Activated CD4-positive, alpha-beta T cell treated with anti-CD3 and anti-CD28 coated beads, Interleukin-2, amount 10 ng/mL, durations not matched to agents 24 days and 14 days (primary cell): Measurements from ENCODE around the gene NFATC1. TPM values are rescaled to one million over a fixed set of nuclear protein-coding genes. Genes with fewer than 3 reads are reported as not detected.

Experiments used
- DNase-seq: peaks from one replicate; pipeline ENCODE4 v3.0.0; 2022
- H3K27ac Mint-ChIP-seq: one replicate; pipeline ENCODE4 v1.8.0; 2022; ENCODE audit warnings: mild to moderate bottlenecking, mixed read lengths
- H3K27me3 Mint-ChIP-seq: one replicate; pipeline ENCODE4 v1.8.0; 2022; ENCODE audit warnings: mixed read lengths
- H3K36me3 Mint-ChIP-seq: one replicate; pipeline ENCODE4 v1.8.0; 2022; ENCODE audit warnings: low read depth, mild to moderate bottlenecking, mixed read lengths
- H3K4me1 Mint-ChIP-seq: one replicate; pipeline ENCODE4 v1.8.0; 2021; ENCODE audit warnings: mixed read lengths
- H3K4me3 Mint-ChIP-seq: one replicate; pipeline ENCODE4 v1.8.0; 2022; ENCODE audit warnings: mild to moderate bottlenecking, moderate library complexity, mixed read lengths
- H3K9me3 Mint-ChIP-seq: one replicate; pipeline ENCODE4 v1.8.0; 2021; ENCODE audit warnings: mixed read lengths
- intact Hi-C: fragments of 100-400 bp; cut with micrococcal nuclease; formaldehyde crosslinking; loops from one replicate; pipeline ENCODE4 v1.15.1; 2023
- total RNA-seq: library from RNA; stranded (reverse); gene quantifications from 2 replicates; pipeline ENCODE4 v1.2.3, GENCODE V29; 2022

The NFATC1 gene
- total RNA-seq, 1 donor from 2014 or later: 105 TPM

DNA sequence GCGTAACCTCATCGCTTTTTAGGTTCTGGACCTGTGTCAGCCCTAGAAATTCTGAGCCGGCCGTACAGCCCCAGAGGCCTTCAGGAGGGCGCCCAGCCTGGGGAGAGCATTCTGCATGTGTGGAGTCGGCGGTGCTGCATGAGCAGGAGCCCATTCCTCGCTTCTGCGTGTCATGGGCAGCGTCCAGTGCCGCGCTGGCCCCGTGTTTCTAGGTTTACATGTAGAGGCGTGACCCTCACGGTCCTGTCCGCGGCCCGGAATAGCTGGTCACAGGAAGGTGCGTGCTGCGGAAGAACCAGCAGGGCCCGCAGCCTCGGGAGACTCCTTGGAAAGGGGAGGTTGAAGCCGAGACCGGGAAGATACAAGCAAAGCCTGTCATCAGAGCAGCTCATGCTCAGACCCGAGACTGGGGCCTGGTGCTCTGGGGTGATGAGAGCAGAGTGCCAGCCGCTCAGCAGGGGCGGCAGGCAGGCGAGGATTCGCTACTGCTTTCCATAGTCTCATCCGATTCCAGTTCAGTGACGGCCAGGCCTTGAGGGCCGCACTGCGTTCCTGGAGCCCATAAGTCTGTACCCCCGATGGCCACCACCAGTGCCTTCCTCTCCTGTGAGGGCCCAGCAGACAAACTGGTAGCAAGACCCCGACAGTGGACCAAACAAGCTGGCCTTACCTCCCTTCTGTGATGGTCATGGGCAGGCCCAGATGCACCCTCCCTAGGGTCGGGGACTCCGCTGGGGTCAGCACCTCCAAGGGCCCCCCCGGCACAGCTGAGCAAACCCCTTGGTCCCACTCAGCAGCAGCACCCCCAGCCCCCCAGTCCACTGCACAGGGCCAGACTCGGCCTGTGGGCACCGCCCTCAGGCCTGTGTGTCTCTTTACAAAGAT lies 15.6 kb upstream of the NFATC1 start:
- intact Hi-C loops: loop anchor here (1.0 kb wide), 2 partner anchors 143 to 264 kb away; no protein-coding TSS in a partner anchor
- H3K9me3 Mint-ChIP-seq: no peaks in the 10 kb centered on the region
- H3K27ac Mint-ChIP-seq: no peak overlapping the region
- H3K27me3 Mint-ChIP-seq: no peaks in the 10 kb centered on the region
- H3K4me1 Mint-ChIP-seq: peaks cover 9% of the 10 kb centered on the region
- H3K4me3 Mint-ChIP-seq: no peak overlapping the region
- peaks cover 7% of the 10 kb centered on the region for H3K36me3 Mint-ChIP-seq
- peak; percentile 55 for DNase-seq

DNA sequence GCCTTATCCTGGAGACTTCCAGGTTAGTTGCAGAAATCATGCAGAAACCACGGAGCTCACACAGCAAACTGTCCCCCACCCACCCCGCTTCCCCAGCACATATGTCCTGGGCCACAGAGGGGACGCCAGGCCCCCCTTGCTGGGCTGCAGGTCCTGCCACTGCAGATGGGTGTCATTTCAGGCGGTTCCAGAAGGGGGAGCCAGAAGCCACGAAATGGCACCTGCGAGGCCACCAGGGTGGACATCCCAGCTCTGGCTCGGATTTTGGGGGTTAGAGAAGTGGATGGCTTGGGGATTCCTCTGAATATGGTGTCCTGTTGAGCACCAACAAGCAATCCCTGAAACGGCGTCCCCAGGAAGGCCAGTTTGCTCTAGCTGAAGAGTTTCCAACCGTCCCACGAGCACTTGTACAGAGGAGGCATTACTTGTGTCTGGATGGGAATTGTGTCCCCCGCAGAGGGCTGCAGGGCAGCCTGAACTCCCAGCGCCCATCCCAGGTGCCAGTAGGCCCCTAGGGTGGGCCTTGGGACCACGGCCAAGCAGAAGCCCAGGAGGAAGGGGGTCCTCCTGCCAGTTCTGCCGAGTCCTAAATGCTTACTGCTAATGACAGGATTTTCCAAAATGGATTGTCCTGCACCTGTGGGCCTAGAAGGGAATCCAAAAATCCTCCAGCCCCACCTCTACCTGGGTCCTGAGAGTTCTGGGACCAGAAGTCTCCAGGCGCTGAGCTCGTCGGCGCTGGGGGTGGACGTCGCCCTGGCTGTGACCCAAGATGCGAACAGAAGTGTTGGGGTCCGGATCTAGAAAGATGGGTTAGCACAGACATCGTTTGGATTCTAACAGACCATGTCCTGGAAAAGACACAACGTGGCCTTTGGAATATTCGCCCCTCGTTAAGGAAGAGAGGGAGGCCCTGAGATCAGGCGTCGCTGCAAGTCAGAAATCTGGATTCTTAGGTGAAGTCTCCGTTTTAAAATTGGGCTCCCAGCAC lies 14.6 kb upstream of the NFATC1 start:
- no peaks in the 10 kb centered on the region for H3K27me3 Mint-ChIP-seq
- intact Hi-C loops: loop anchor here (1.0 kb wide), 1 partner anchor 147 kb away; no protein-coding TSS in a partner anchor

DNA sequence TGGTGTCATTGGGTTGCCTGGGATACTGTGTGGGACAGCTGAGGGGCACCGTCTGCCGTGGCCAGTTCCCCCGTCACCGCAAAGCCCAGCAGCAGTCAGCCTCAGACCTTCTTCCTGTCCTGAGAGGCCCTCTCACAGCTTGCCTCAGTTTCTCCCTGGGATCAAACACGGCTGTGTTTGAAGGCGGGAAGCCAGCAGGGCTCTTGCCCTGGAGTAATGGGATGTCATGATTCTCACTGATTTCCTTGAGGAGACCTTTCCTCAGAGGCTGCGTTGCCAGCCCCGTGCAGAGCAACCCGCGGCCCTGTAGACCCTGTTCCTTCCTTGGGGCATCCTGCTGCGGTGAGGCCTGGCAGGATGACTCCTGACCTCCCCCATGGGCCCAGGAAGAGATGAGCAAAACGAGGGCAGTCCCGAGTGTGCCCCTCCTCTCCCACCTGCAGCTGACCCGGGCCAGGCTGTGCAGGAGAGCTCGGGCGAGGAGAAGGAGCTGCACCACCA lies 13.9 kb upstream of the NFATC1 start:
- no peaks in the 10 kb centered on the region for H3K9me3 Mint-ChIP-seq
- no peaks in the 10 kb centered on the region for H3K27me3 Mint-ChIP-seq
- DNase-seq: peak; percentile 51
- no peak overlapping the region for H3K4me3 Mint-ChIP-seq
- peaks cover 7% of the 10 kb centered on the region for H3K36me3 Mint-ChIP-seq
- intact Hi-C loops: loop anchor here (1.0 kb wide), 1 partner anchor 146 kb away; no protein-coding TSS in a partner anchor
- H3K4me1 Mint-ChIP-seq: peaks cover 9% of the 10 kb centered on the region
- no peak overlapping the region for H3K27ac Mint-ChIP-seq

More for the DNA sequence above, 14.6 kb upstream of the NFATC1 start:
- peaks cover 7% of the 10 kb centered on the region for H3K36me3 Mint-ChIP-seq
- DNase-seq: peak; percentile 92
- H3K4me3 Mint-ChIP-seq: no peak overlapping the region
- peaks cover 9% of the 10 kb centered on the region for H3K4me1 Mint-ChIP-seq
- H3K9me3 Mint-ChIP-seq: no peaks in the 10 kb centered on the region
- no peak overlapping the region for H3K27ac Mint-ChIP-seq

DNA sequence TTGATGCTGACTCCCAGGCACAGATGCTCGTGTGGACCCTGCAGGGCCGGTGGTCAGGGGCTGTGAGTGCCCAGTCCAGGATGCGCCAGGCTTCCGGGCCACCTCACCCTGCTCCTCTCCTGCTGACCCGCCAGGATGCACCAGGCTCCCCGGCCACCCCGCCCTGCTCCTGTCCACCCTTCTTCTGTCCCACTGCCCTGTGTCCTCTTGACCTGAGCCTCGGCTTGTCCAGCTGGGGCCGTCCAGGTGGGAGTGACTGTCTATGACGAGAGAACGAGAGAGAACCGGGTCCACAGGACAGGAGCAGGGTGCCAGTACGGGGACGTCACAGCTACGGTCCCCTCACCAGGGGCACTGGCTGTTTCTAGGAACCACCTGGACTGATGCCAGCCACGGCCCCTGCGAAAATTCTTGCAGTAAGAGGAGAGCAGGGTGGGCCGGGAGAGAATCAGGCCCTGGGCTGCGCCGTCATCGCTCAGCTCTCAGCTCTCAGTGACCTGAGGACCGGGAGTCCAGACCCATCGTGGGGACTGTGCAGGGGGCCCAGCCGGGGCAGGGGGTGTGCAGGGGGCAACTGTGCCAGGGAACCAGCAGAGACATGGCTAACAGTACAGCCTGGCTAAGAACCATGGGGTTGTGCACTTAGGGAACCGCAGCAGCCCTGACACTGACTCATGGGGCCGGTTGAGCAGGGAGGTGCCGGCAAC lies 12.9 kb upstream of the NFATC1 start:
- DNase-seq: no peak
- Mint-ChIP-seq H3K27ac (no peak overlapping the region), H3K9me3 (no peaks in the 10 kb centered on the region), H3K4me3 (no peak overlapping the region), H3K36me3 (peaks cover 7% of the 10 kb centered on the region), H3K4me1 (peaks cover 11% of the 10 kb centered on the region), H3K27me3 (peaks cover 2% of the 10 kb centered on the region)
- intact Hi-C loops: no loop called here

DNA sequence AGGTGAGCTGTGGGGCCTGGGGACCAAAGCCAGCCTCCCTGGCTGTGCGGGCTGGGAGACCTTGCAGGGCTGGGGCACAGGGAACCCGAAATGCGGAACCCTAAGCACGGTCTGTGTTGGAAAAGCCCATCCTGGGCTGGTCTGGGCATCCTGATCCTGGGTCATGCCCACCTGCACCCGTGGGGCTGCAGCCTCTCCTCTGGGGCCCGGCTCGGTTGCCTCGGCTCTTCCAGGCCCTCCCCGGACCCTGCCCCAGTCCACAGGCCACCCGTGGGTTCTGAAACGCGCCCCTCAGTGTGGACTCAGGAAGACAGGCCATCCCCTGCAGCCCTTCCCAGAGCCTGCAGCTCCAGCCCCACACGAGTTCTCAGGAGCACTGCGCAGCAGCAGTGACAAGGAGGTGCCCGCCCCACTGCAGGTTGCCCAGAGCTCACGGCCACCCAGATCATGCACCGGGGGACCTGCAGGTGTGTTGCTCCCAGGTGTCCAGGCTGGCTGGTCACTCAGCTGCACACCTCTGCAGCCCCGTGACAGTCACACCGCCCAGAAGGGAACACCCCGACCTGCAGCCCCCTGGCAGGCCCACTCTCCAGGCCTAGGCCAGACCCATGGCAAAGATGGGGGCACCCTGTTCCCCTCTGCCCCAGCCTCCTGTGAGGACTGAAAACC lies 12.2 kb upstream of the NFATC1 start:
- intact Hi-C loops: no loop called here
- Mint-ChIP-seq H3K27ac (no peak overlapping the region), H3K27me3 (peaks cover 6% of the 10 kb centered on the region), H3K36me3 (peaks cover 3% of the 10 kb centered on the region), H3K4me1 (peaks cover 11% of the 10 kb centered on the region), H3K4me3 (no peak overlapping the region), H3K9me3 (no peaks in the 10 kb centered on the region)
- DNase-seq: no peak

DNA sequence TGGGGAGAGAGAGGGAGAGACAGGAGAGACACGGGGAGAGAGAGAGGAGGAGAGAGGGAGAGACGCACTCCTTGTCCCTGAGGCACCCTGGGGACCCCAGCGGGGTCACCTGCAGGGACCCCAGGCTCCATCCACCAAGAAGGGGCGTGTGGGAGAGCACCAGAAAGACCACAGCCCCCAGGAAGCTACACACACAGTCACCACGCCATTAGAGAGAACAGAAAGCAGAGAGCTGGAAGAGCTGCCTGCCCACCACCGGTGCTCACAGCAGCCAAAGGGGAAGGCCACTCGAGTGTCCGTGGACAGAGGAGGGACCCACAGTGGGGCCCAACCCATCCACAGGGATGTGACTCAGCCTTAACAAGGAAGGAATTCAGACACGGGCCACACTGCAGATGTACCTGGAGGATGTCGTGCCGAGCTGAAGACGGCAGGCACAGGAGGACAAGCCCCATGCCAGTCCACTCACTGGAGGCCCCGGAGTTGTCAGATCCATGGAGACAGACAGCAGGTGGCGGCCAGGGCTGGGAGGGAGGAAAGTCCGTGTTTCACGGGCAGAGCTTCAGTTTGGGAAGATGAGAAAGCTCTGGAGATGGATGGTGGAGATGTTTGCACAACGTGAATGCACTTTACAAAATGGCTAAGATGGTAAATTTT lies 11.5 kb upstream of the NFATC1 start:
- H3K9me3 Mint-ChIP-seq: no peaks in the 10 kb centered on the region
- H3K27ac Mint-ChIP-seq: peak overlapping the region; percentile 66
- no peak overlapping the region for H3K4me3 Mint-ChIP-seq
- H3K27me3 Mint-ChIP-seq: peaks cover 11% of the 10 kb centered on the region
- intact Hi-C loops: no loop called here
- H3K4me1 Mint-ChIP-seq: peaks cover 5% of the 10 kb centered on the region
- H3K36me3 Mint-ChIP-seq: no peaks in the 10 kb centered on the region
- no peak for DNase-seq

DNA sequence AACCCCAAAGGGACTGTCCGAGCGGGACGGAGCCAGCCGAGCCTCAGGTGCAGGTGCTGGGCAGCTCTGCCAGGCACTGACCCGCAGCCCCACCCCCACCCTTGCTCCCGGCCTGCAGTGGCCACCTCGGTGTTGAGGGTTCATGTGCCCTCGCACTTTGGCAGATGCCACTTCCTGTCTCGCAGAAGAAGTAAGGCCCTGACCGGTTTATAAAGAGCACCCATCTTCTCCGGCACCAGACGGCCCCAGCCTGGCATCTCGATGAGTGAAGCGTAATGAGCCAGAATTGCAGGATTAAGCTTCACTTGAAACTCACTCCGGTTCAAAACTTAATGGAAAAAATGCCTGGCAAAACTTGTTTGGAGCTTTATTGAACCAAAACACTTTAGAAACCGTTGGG lies 10.9 kb upstream of the NFATC1 start:
- peaks cover 2% of the 10 kb centered on the region for H3K4me1 Mint-ChIP-seq
- DNase-seq: no peak
- intact Hi-C loops: no loop called here
- H3K4me3 Mint-ChIP-seq: no peak overlapping the region
- H3K27ac Mint-ChIP-seq: no peak overlapping the region
- H3K9me3 Mint-ChIP-seq: no peaks in the 10 kb centered on the region
- no peaks in the 10 kb centered on the region for H3K36me3 Mint-ChIP-seq
- peaks cover 14% of the 10 kb centered on the region for H3K27me3 Mint-ChIP-seq

DNA sequence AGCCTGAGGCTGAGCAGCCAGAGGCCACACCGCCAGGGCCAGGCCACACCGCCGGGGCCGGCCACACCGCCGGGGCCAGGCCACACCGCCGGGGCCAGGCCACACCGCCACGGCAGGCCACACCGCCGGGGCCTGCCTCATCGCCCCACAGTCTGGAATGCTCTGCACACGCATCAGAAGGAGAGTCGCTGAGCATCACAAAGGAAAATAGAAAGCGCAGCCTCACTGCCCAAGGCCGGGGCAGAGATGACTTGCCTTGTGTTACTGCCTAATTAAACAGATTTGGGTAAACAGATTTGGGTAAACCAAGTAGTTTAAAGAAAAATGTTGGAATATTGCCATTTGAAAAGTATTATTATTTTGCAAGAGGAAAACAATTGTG lies 10.4 kb upstream of the NFATC1 start:
- intact Hi-C loops: no loop called here

DNA sequence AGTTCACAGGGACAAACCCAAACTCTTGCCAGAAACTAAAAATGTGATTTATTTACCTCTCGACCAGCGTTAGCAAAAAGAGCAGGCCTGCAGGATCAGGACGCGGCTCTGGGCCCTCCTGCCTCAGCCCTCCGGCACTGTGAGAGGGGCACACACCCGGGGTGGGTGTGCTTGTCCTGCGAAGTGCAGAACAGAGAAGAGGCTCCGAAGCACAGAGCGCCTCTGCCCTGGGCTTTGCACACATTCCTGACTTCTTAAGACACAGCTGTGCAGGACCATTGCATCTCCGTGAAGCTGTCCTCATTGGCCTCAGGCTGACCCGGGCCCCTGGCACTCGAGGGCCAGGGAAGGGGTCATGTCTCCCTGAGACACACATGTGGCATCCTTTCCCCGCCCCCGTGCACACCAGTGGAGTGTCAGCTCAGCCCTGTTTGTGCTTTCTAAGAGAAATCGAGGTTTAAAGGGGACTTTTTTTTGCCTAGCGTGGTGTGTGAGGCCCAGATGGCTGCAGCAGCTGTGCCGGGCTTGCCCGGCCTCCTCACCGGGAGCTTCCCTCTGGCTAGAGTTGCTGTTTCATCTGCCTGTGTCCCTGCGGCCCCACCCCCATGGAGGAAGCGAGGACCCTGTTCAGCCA lies 9.9 kb upstream of the NFATC1 start:
- Mint-ChIP-seq H3K4me1 (peaks cover 2% of the 10 kb centered on the region), H3K36me3 (no peaks in the 10 kb centered on the region), H3K9me3 (no peaks in the 10 kb centered on the region), H3K27ac (no peak overlapping the region), H3K27me3 (peaks cover 21% of the 10 kb centered on the region), H3K4me3 (no peak overlapping the region)
- DNase-seq: no peak
- intact Hi-C loops: no loop called here

More for the DNA sequence above, 10.4 kb upstream of the NFATC1 start:
- H3K27ac Mint-ChIP-seq: no peak overlapping the region
- H3K9me3 Mint-ChIP-seq: no peaks in the 10 kb centered on the region
- H3K4me3 Mint-ChIP-seq: no peak overlapping the region
- peaks cover 2% of the 10 kb centered on the region for H3K4me1 Mint-ChIP-seq
- no peaks in the 10 kb centered on the region for H3K36me3 Mint-ChIP-seq
- DNase-seq: no peak
- peaks cover 16% of the 10 kb centered on the region for H3K27me3 Mint-ChIP-seq

DNA sequence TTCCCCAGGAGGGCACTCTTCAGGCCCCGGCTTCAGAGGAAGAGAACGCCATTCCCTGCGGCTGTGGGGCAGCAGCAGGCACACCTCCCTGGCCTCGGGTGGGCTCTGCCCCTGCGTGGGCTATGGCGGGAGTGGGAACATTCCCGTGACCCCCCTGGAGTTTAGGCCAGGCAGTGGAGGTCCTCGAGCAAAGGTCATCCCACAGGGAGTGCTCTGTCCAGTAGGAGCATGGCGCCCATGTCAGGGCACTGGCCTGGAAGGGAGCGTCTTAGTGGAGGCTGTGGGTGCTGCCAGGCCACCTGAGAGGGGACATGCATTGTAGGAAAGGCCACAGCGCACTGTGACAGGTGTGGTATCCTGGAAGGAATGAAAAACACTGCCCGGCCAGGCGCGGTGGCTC lies 9.2 kb upstream of the NFATC1 start:
- no peaks in the 10 kb centered on the region for H3K36me3 Mint-ChIP-seq

DNA sequence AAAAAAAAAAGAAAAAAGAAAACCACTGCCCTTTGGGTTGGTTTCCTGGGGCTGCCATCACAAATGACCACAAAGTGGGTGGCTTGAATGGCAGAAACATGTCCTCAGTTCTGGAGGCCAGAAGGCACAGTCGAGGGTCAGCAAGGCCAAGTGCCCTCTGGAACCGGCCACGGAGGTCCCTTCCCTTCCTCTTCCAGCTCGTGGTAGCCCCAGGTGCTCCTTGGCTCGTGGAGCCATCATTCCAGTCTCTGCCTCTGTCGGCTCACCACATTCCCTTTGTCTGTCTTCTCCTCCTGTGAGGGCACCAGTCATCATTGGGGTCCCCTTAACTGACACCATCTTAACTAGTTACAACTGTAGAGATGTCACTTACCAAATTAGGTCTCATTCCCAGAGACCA lies 8.5 kb upstream of the NFATC1 start:
- Mint-ChIP-seq H3K4me3 (no peak overlapping the region), H3K27me3 (peaks cover 28% of the 10 kb centered on the region), H3K27ac (no peak overlapping the region), H3K36me3 (no peaks in the 10 kb centered on the region), H3K9me3 (no peaks in the 10 kb centered on the region), H3K4me1 (peaks cover 2% of the 10 kb centered on the region)
- no peak for DNase-seq
- intact Hi-C loops: no loop called here

More for the DNA sequence above, 9.2 kb upstream of the NFATC1 start:
- intact Hi-C loops: no loop called here
- Mint-ChIP-seq H3K9me3 (no peaks in the 10 kb centered on the region), H3K27me3 (peaks cover 25% of the 10 kb centered on the region), H3K4me3 (no peak overlapping the region), H3K4me1 (peaks cover 2% of the 10 kb centered on the region), H3K27ac (no peak overlapping the region)
- DNase-seq: no peak

DNA sequence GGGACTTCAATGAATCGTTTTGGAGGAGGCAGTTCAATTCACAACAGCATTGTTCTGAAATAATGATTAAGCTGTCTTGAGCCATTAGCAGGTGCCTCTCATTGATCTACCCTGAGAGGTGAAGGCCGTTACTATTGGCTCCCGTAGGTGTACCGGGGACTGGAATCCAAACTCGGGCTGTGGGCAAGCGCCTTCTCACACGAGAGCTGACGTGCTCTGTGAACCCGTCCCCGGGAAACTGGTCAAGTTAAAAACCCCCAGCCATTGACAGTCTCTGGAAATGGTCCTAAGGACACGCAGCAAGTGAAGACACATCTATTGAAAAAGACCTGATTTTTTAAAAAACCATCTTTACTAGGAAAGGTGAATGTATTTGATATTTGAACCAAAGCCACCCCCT lies 8.1 kb upstream of the NFATC1 start:
- no peaks in the 10 kb centered on the region for H3K36me3 Mint-ChIP-seq
- H3K4me1 Mint-ChIP-seq: peaks cover 5% of the 10 kb centered on the region
- H3K4me3 Mint-ChIP-seq: no peak overlapping the region
- no peak overlapping the region for H3K27ac Mint-ChIP-seq
- DNase-seq: no peak
- H3K27me3 Mint-ChIP-seq: peaks cover 31% of the 10 kb centered on the region
- H3K9me3 Mint-ChIP-seq: no peaks in the 10 kb centered on the region
- intact Hi-C loops: no loop called here
